Measurements from ENCODE around the gene MED27. TPM values are rescaled to one million over a fixed set of nuclear protein-coding genes. Genes with fewer than 3 reads are reported as not detected.

The MED27 gene
- total RNA-seq, 1 experiment from 2014 or later: 24.4 TPM

DNA sequence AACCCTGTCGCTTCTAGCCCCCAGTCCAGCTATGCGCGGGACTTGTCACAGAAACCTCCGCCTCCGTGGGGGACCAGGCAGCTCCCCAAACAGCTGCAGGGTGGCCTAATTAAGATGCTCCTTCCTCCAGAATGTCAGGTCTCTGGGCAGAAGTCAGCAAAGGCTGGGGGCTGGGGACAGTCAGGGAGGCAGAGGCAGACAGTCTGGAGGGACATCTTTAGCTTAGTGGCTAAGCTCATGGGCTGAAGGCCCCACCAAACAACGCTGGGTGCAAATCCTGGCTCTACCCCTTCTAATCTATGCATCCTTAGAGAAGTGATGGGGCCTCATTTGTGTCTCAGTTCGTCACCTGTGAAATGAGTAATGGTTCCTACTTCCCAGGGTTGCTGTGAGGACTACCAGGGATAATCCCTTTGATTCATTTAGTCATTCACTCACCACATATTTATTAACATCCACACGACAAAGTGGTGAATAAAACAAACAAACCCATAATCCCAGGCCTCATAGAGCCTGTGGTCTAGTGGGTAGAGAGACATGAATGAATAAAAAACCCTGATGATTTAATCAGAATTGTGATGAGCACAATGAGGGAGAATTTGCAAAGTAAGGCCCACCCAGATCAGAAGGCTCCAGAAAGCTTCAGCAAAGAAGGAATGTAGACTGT lies 20.2 kb upstream of the MED27 start:
- Histone ChIP-seq H3K36me3 (ENCODE audit: control insufficient read depth, insufficient read depth, low read length) (no peaks in the 10 kb centered on the region), H3K4me1 (ENCODE audit: control insufficient read depth, insufficient read depth, low read length) (no peaks in the 10 kb centered on the region), H3K4me3 (ENCODE audit: low read depth in 2 of 2, low read length in 2 of 2) (no peak overlapping the region), H3K27ac (ENCODE audit: low read length) (no peak overlapping the region), H3K27me3 (ENCODE audit: control insufficient read depth, insufficient read depth, low read length) (no peaks in the 10 kb centered on the region), H3K9me3 (ENCODE audit: control insufficient read depth, insufficient read depth, low read depth, low read length) (no peaks in the 10 kb centered on the region)
- ChIA-PET POLR2A (no interaction called here), CTCF (no interaction called here)
- no peak for TF ChIP-seq SIN3A (IDR thresholded peaks at IDR 0.05; ENCODE audit: borderline replicate concordance, insufficient read depth, low read depth, low read length)
- TF ChIP-seq, protein P1, sequence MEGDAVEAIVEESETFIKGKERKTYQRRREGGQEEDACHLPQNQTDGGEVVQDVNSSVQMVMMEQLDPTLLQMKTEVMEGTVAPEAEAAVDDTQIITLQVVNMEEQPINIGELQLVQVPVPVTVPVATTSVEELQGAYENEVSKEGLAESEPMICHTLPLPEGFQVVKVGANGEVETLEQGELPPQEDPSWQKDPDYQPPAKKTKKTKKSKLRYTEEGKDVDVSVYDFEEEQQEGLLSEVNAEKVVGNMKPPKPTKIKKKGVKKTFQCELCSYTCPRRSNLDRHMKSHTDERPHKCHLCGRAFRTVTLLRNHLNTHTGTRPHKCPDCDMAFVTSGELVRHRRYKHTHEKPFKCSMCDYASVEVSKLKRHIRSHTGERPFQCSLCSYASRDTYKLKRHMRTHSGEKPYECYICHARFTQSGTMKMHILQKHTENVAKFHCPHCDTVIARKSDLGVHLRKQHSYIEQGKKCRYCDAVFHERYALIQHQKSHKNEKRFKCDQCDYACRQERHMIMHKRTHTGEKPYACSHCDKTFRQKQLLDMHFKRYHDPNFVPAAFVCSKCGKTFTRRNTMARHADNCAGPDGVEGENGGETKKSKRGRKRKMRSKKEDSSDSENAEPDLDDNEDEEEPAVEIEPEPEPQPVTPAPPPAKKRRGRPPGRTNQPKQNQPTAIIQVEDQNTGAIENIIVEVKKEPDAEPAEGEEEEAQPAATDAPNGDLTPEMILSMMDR (IDR thresholded peaks at IDR 0.05): no peak
- BruUV-seq (replicated peaks): no TSS peak
- DNase-seq (ENCODE audit: low read depth, low spot score): no peak
- intact Hi-C loops (cut with micrococcal nuclease; ENCODE audit: unreplicated experiment): no loop called here
- ATAC-seq: no peak
- in situ Hi-C loops (cut with HindIII; ENCODE audit: low pct_unique_long_range_greater_than_20kb, low sequenced_read_pairs): no loop called here

DNA sequence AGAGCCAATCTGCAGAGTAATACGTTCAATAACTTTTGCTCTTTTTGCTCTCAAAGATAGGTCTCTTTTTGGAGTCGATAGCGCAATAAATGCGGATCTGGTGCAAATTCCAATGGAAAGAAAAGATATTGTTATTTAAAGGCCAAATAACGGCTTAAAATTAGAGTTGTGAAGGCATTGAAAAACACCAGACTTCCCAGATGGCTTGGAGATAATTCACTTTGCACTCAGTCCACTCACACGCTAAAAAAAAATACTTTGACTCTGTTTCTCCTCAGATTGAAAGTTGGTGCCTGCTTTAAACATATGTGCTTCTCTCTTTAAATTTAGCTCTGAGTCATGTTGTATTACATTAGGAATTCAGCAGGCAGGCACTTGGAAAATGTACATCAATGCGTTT lies 19.5 kb upstream of the MED27 start:
- Histone ChIP-seq H3K9me3 (ENCODE audit: control insufficient read depth, insufficient read depth, low read depth, low read length) (no peaks in the 10 kb centered on the region), H3K27me3 (ENCODE audit: control insufficient read depth, insufficient read depth, low read length) (no peaks in the 10 kb centered on the region), H3K4me3 (ENCODE audit: low read depth in 2 of 2, low read length in 2 of 2) (no peak overlapping the region), H3K4me1 (ENCODE audit: control insufficient read depth, insufficient read depth, low read length) (no peaks in the 10 kb centered on the region), H3K36me3 (ENCODE audit: control insufficient read depth, insufficient read depth, low read length) (no peaks in the 10 kb centered on the region), H3K27ac (ENCODE audit: low read length) (no peak overlapping the region)
- BruUV-seq (replicated peaks): no TSS peak
- TF ChIP-seq, protein P1 (IDR thresholded peaks at IDR 0.05): no peak
- TF ChIP-seq TCF7L2 (IDR thresholded peaks at IDR 0.05; ENCODE audit: low read depth, low read length) (no peak), SIN3A (IDR thresholded peaks at IDR 0.05; ENCODE audit: borderline replicate concordance, insufficient read depth, low read depth, low read length) (no peak), POLR2AphosphoS5 (IDR thresholded peaks at IDR 0.05; ENCODE audit: low read depth, low read length) (no peak)
- TF ChIP-seq, protein P2, sequence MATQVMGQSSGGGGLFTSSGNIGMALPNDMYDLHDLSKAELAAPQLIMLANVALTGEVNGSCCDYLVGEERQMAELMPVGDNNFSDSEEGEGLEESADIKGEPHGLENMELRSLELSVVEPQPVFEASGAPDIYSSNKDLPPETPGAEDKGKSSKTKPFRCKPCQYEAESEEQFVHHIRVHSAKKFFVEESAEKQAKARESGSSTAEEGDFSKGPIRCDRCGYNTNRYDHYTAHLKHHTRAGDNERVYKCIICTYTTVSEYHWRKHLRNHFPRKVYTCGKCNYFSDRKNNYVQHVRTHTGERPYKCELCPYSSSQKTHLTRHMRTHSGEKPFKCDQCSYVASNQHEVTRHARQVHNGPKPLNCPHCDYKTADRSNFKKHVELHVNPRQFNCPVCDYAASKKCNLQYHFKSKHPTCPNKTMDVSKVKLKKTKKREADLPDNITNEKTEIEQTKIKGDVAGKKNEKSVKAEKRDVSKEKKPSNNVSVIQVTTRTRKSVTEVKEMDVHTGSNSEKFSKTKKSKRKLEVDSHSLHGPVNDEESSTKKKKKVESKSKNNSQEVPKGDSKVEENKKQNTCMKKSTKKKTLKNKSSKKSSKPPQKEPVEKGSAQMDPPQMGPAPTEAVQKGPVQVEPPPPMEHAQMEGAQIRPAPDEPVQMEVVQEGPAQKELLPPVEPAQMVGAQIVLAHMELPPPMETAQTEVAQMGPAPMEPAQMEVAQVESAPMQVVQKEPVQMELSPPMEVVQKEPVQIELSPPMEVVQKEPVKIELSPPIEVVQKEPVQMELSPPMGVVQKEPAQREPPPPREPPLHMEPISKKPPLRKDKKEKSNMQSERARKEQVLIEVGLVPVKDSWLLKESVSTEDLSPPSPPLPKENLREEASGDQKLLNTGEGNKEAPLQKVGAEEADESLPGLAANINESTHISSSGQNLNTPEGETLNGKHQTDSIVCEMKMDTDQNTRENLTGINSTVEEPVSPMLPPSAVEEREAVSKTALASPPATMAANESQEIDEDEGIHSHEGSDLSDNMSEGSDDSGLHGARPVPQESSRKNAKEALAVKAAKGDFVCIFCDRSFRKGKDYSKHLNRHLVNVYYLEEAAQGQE (IDR thresholded peaks at IDR 0.05; ENCODE audit: insufficient read depth in 1 of 2, low read depth in 2 of 2, low read length in 1 of 2): no peak
- POLR2A ChIA-PET: no interaction called here
- intact Hi-C loops (cut with micrococcal nuclease; ENCODE audit: unreplicated experiment): no loop called here
- DNase-seq (ENCODE audit: low read depth, low spot score) (no peak), ATAC-seq (no peak)
- in situ Hi-C loops (cut with HindIII; ENCODE audit: low pct_unique_long_range_greater_than_20kb, low sequenced_read_pairs): no loop called here
- CTCF ChIA-PET: no interaction called here

Data from Panc1 (cell line).